ENCODE data around the gene BPIFB3.

- TF ChIP-seq CTCF (IDR thresholded peaks at IDR 0.05): no peak
- TF ChIP-seq POLR2A (IDR thresholded peaks at IDR 0.05): no peak
These were observed 6.2 kb downstream of the BPIFB3 start for GRCh38 chr20:33059741-33060390.
